Neuronal stem cell (in vitro differentiated cells): ENCODE measurements around the gene GFRA3.

Experiments
- DNase-seq: peaks from one replicate; pipeline ENCODE4 v3.0.0-alpha.2; 2013; ENCODE audit warnings: low spot score
- H2AFZ ChIP-seq: one replicate; pipeline ENCODE4 v1.6.1; 2013; ENCODE audit warnings: mild to moderate bottlenecking, low read length, inconsistent platforms
- H2AK5ac ChIP-seq: 2 replicates; pipeline ENCODE4 v1.6.1; 2013; ENCODE audit warnings: low read depth, mild to moderate bottlenecking, inconsistent platforms, low read length, moderate library complexity, mixed read lengths
- H2BK120ac ChIP-seq: 2 replicates; pipeline ENCODE4 v1.6.1; 2013; ENCODE audit warnings: low read depth, mild to moderate bottlenecking, inconsistent platforms, low read length, moderate library complexity, mixed read lengths
- H2BK12ac ChIP-seq: one replicate; pipeline ENCODE4 v1.6.1; 2013; ENCODE audit warnings: low read length, inconsistent platforms
- H2BK15ac ChIP-seq: 2 replicates; pipeline ENCODE4 v1.6.1; 2013; ENCODE audit warnings: mild to moderate bottlenecking, low read length, inconsistent platforms, mixed read lengths
- H2BK5ac ChIP-seq: one replicate; pipeline ENCODE4 v1.6.1; 2013; ENCODE audit warnings: inconsistent platforms, mild to moderate bottlenecking, low read length, moderate library complexity
- H3K14ac ChIP-seq: one replicate; pipeline ENCODE4 v1.6.1; 2013; ENCODE audit warnings: low read length, inconsistent platforms
- H3K18ac ChIP-seq: 2 replicates; pipeline ENCODE4 v1.6.1; 2013; ENCODE audit warnings: low read length, inconsistent platforms
- H3K23ac ChIP-seq: 2 replicates; pipeline ENCODE4 v1.6.1; 2013; ENCODE audit warnings: low read depth, mild to moderate bottlenecking, mixed read lengths, low read length, inconsistent platforms; ENCODE audit not compliant: poor library complexity
- H3K27ac ChIP-seq: replicated peaks from 3 replicates; pipeline ENCODE4 v1.5.1; 2013; ENCODE audit warnings: low read length, inconsistent platforms
- H3K27me3 ChIP-seq, 3 experiments: 2 replicates each; pipeline ENCODE4 v1.6.1; 2013; ENCODE audit warnings: low read length in 3 of 3, mild to moderate bottlenecking in 2 of 3, inconsistent platforms in 1 of 3, low read depth in 1 of 3, mixed read lengths in 1 of 3, moderate library complexity in 1 of 3; ENCODE audit not compliant: control insufficient read depth in 3 of 3, insufficient read depth in 3 of 3
- H3K36me3 ChIP-seq, 2 donors: replicated peaks in 1 of 2; 2 replicates each; pipeline ENCODE4 v1.6.1; 2013; ENCODE audit warnings: low read length in 2 of 2; ENCODE audit not compliant: control insufficient read depth in 2 of 2, insufficient read depth in 2 of 2
- H3K4ac ChIP-seq: 2 replicates; pipeline ENCODE4 v1.6.1; 2013; ENCODE audit warnings: inconsistent platforms, mild to moderate bottlenecking, low read length, moderate library complexity
- H3K4me1 ChIP-seq, 2 donors: 1 replicate in 1 of 2; 2 replicates in 1 of 2; pipeline ENCODE4 v1.6.1; 2013; ENCODE audit warnings: low read length in 2 of 2, low read depth in 1 of 2; ENCODE audit not compliant: control insufficient read depth in 2 of 2, insufficient read depth in 1 of 2
- H3K4me2 ChIP-seq: one replicate; pipeline ENCODE4 v1.6.1; 2013; ENCODE audit warnings: mild to moderate bottlenecking, low read length, inconsistent platforms; ENCODE audit not compliant: insufficient read depth, poor library complexity, severe bottlenecking
- H3K4me3 ChIP-seq, 2 donors: 2 replicates each; pipeline ENCODE4 v1.5.1; 2013; ENCODE audit warnings: low read length in 2 of 2, mild to moderate bottlenecking in 2 of 2, inconsistent platforms in 1 of 2, moderate library complexity in 1 of 2
- H3K79me1 ChIP-seq: one replicate; pipeline ENCODE4 v1.6.1; 2013; ENCODE audit warnings: low read depth, mild to moderate bottlenecking, inconsistent platforms, low read length, moderate library complexity
- H3K9ac ChIP-seq: one replicate; pipeline ENCODE4 v1.6.1; 2013; ENCODE audit warnings: mild to moderate bottlenecking, low read depth, low read length, inconsistent platforms; ENCODE audit not compliant: poor library complexity
- H3K9me3 ChIP-seq, 2 donors: replicated peaks in 1 of 2; 2 replicates each; pipeline versions ENCODE3 to v1.6.1; 2013; ENCODE audit warnings: low read length in 2 of 2, mild to moderate bottlenecking in 2 of 2, inconsistent platforms in 1 of 2, low read depth in 1 of 2, mixed read lengths in 1 of 2, moderate library complexity in 1 of 2; ENCODE audit not compliant: control insufficient read depth in 2 of 2, insufficient read depth in 1 of 2
- H4K8ac ChIP-seq: one replicate; pipeline ENCODE4 v1.6.1; 2013; ENCODE audit warnings: low read depth, mild to moderate bottlenecking, inconsistent platforms, low read length, moderate library complexity
- H4K91ac ChIP-seq: one replicate; pipeline ENCODE4 v1.6.1; 2013; ENCODE audit warnings: low read length, low read depth, mild to moderate bottlenecking, inconsistent platforms; ENCODE audit not compliant: poor library complexity
- WGBS, 2 donors: extraction: QIAGEN DNeasy Blood & Tissue Kit; methylation state at CpG; one replicate each; pipeline ENCODE4 v1.1.7; 2013; ENCODE audit warnings: missing lambda C conversion rate in 2 of 2, mixed read lengths in 1 of 2; ENCODE audit not compliant: insufficient read length in 2 of 2, insufficient replicate concordance in 1 of 2; ENCODE audit errors: extremely low coverage in 2 of 2; 5-methylcytosine and 5-hydroxymethylcytosine counted together

GFRA3 gene

DNA sequence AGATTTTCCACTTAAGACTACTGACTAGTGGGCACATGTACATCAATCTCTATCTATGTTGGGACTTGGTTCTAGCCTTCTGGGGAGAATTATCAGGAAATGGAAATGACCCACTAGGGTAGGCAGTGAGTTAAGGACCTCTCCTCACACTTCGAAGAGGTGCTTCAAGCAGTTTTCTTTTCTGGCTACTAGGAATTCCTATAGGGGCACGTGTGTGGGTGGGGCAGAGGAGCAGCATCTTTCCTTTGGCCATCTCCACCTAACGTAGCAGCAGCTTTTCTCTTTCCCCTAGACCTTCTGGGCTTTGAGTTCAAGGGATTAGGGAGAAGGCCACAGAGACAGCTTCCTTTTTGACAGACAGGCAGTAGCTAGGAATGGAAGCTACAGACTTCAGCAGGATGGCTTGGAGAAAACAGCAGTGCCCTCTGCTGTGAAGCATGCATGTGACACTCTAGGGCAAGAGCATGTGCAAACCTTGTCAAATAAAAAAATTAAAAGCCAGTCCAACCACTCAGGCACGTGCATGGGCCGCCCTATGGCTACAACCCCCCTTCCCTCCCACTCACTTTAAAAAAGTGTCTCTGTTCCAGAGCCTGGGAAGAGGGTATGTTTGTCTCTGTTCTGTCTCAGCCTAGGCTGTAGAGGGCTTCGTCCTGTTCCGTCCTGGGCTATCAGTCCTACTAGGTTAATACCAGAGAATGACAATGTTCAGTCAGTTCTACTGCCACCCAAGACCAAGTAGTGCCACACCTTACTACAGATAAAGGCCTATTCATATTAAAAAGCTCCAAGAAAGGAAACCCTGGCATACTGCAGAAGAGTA lies 8.7 kb upstream of the GFRA3 start:
- no peak overlapping the region for H3K23ac ChIP-seq
- H3K14ac ChIP-seq: no peak overlapping the region
- H2BK12ac ChIP-seq: no peak overlapping the region
- no peaks in the 10 kb centered on the region for H3K4me1 ChIP-seq
- no peak overlapping the region for H2AK5ac ChIP-seq
- no peaks in the 10 kb centered on the region for H3K9me3 ChIP-seq
- no peak overlapping the region for H3K9ac ChIP-seq
- peaks cover 18 to 51% of the 10 kb centered on the region in 2 donors for H3K36me3 ChIP-seq
- peak; percentile 51 for DNase-seq
- H4K8ac ChIP-seq: no peak overlapping the region
- no peak overlapping the region for H3K4me2 ChIP-seq
- H2BK120ac ChIP-seq: no peak overlapping the region
- no peak overlapping the region for H2BK5ac ChIP-seq
- no CpG with 5 or more reads among the region's 7 CpGs for WGBS, 2 donors
- no peak overlapping the region for H4K91ac ChIP-seq
- H2BK15ac ChIP-seq: no peak overlapping the region
- no peak overlapping the region for H3K18ac ChIP-seq
- H3K79me1 ChIP-seq: no peaks in the 10 kb centered on the region
- no peaks in the 10 kb centered on the region for H3K27me3 ChIP-seq
- no peak overlapping the region for H3K27ac ChIP-seq
- no peak overlapping the region for H3K4ac ChIP-seq
- H2AFZ ChIP-seq: no peak overlapping the region
- no peak overlapping the region for H3K4me3 ChIP-seq

DNA sequence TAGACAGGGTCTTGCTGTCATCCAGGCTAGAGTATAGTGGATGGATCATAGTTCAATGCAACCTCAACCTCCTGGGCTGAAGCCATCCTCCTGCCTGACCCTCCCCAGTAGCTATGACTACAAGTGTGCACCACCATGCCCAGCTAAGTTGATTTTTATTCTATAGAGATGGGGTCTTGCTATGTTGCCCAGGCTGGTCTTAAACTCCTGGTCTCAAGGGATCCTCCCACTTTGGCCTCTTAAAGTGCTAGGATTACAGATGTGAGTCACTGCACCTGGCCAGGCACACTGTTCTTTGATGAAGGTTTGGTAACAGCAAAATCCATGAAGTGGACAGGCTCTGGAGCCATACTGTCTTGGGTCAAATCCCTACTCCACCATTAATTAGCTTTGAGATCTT lies 6.5 kb upstream of the GFRA3 start:
- no peak overlapping the region for H3K9ac ChIP-seq
- H3K14ac ChIP-seq: no peak overlapping the region
- H3K18ac ChIP-seq: no peak overlapping the region
- no peak overlapping the region for H2BK5ac ChIP-seq
- H3K27me3 ChIP-seq: peaks cover 0 to 10% (median 3%) of the 10 kb centered on the region in 3 experiments
- H3K9me3 ChIP-seq: peaks cover 0 to 2% of the 10 kb centered on the region in 2 donors
- no peak overlapping the region for H2AK5ac ChIP-seq
- H3K79me1 ChIP-seq: no peaks in the 10 kb centered on the region
- H3K4me3 ChIP-seq: no peak overlapping the region
- H2BK120ac ChIP-seq: no peak overlapping the region
- H3K4me1 ChIP-seq: no peaks in the 10 kb centered on the region
- H3K27ac ChIP-seq: no peak overlapping the region
- H3K4ac ChIP-seq: no peak overlapping the region
- no peak overlapping the region for H4K8ac ChIP-seq
- no peak overlapping the region for H2BK12ac ChIP-seq
- DNase-seq: no peak
- H3K36me3 ChIP-seq: peaks cover 11 to 30% of the 10 kb centered on the region in 2 donors
- no peak overlapping the region for H3K4me2 ChIP-seq
- no peak overlapping the region for H4K91ac ChIP-seq
- H3K23ac ChIP-seq: no peak overlapping the region
- H2BK15ac ChIP-seq: no peak overlapping the region
- H2AFZ ChIP-seq: no peak overlapping the region

DNA sequence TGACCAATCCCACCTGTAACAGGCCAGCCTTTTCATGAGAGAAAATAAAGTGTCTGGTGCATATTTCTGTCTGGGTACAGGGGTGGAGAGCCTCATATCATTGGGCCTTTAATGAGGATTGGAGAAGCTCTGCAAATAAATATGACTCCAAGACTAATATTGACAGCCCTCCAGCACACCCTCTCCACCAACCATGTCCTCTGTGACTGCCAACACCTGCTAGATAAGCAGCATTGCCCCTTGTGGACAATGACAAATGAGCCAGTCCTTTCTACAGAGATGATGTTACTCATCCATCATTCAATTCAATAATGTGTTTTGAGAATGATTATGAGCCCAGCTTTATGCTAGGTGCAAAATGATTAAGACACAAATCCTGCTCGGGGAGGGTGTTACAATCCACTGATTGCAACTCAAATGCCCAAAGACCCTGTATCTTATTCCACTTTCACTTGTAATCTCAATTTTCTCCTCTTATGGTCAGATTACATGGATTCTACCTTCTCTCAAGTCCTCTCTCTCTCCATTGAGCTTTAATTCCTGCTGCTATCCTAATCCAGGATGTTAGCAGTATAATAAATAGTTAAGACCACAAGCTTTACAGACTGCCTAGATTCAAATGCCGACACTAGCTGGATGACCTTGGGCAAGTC lies 2.1 kb upstream of the GFRA3 start:
- Histone ChIP-seq H2AFZ (no peak overlapping the region), H3K14ac (no peak overlapping the region), H3K18ac (no peak overlapping the region), H3K79me1 (no peaks in the 10 kb centered on the region), H3K4me3 (no peak overlapping the region), H3K27me3 (peaks cover 0 to 45% (median 24%) of the 10 kb centered on the region in 3 experiments), H3K23ac (no peak overlapping the region), H2BK5ac (no peak overlapping the region), H3K27ac (no peak overlapping the region), H3K4me2 (no peak overlapping the region), H3K9me3 (peaks cover 0 to 2% of the 10 kb centered on the region in 2 donors), H3K9ac (no peak overlapping the region), H3K4me1 (peaks cover 3 to 5% of the 10 kb centered on the region in 2 donors), H4K8ac (no peak overlapping the region), H2BK120ac (no peak overlapping the region), H4K91ac (no peak overlapping the region), H2AK5ac (no peak overlapping the region), H2BK12ac (no peak overlapping the region), H3K4ac (no peak overlapping the region), H2BK15ac (no peak overlapping the region), H3K36me3 (peaks cover 0 to 1% of the 10 kb centered on the region in 2 donors)
- no CpG with 5 or more reads among the region's 2 CpGs for WGBS, 2 donors
- DNase-seq: no peak

DNA sequence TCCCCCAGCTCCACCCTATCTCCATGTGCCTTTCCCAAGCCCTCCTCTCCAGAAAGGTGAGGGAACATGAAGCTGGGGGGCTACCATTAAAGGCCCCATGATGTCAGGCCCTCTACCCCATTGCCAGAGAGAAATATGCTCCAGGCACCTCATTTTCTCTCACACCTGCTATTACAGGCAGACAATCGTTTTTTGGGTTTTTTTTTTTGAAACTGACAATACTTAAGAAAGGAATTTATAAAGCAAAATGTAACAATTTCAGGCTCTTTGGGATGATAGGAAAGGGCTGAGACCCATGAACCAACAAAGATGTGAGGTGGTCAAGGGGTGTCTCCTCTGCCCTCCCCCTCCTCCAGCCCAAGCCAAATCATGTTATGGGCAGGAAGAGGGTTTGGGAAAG lies 1.5 kb upstream of the GFRA3 start:
- no CpG with 5 or more reads among the region's 1 CpG for WGBS, 2 donors

More for the DNA sequence above, 1.5 kb upstream of the GFRA3 start:
- peaks cover 0 to 45% (median 24%) of the 10 kb centered on the region in 3 experiments for H3K27me3 ChIP-seq
- H3K18ac ChIP-seq: no peak overlapping the region
- no peak overlapping the region for H3K4ac ChIP-seq
- H3K4me2 ChIP-seq: no peak overlapping the region
- H3K36me3 ChIP-seq: peaks cover 0 to 1% of the 10 kb centered on the region in 2 donors
- no peak overlapping the region for H2AK5ac ChIP-seq
- H3K4me3 ChIP-seq: no peak overlapping the region
- no peak overlapping the region for H2BK120ac ChIP-seq
- no peak overlapping the region for H3K9ac ChIP-seq
- no peak overlapping the region for H3K14ac ChIP-seq
- no peaks in the 10 kb centered on the region for H3K79me1 ChIP-seq
- no peak overlapping the region for H3K27ac ChIP-seq
- peaks cover 3 to 5% of the 10 kb centered on the region in 2 donors for H3K4me1 ChIP-seq
- no peak overlapping the region for H2AFZ ChIP-seq
- no peak overlapping the region for H4K91ac ChIP-seq
- H4K8ac ChIP-seq: no peak overlapping the region
- no peak overlapping the region for H2BK5ac ChIP-seq
- no peak overlapping the region for H3K23ac ChIP-seq
- no peak overlapping the region for H2BK15ac ChIP-seq
- no peak overlapping the region for H2BK12ac ChIP-seq
- no peak for DNase-seq
- peaks cover 0 to 2% of the 10 kb centered on the region in 2 donors for H3K9me3 ChIP-seq
